ENCODE results near the gene CCDC71L.

CCDC71L gene

GRCh38 chr7:106659166-106659962 is 1.6 kb downstream of the CCDC71L start:
- no peak for DNase-seq (ENCODE audit: low read depth in 2 of 2, low spot score in 1 of 2)

DNA sequence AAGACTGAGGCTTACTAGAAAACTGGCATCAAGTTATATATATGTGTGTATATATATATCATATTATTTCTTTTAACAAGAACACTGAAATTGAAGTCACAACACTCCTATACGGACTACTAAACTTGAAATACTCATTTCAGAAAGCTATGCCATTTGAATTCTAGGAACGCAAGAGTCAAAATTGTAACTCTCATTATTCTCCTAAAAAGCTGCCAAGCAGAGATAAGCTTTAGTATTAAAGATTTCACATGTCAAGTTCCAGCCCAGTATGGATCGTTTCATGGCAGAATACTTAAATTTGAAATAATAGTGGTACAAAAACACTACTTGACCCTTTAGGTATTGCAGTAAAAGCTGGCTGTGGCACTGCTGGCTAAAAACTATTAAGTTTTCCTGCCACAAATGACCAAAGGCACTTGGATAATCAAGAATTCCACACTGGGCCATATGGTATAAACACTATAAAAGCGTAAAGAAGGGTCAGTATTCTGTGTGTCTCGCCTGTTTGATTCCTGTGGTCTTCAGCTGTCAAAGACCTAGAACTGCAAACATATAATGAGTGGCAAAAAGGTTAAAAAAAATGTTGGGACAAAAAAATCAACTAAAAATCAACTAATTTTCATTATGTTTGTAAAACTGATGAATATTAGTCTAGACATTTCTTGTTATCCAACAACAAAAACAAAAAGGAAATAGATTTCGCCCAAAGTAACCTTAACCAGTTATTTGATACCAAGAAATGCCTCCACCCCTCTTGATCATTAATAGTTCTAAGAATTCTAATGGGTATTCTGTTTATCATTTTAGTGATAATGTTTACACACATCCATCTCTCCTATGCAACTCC is 2.4 kb downstream of the CCDC71L start:
- DNase-seq (ENCODE audit: low read depth in 2 of 2, low spot score in 1 of 2) = no peak

DNA sequence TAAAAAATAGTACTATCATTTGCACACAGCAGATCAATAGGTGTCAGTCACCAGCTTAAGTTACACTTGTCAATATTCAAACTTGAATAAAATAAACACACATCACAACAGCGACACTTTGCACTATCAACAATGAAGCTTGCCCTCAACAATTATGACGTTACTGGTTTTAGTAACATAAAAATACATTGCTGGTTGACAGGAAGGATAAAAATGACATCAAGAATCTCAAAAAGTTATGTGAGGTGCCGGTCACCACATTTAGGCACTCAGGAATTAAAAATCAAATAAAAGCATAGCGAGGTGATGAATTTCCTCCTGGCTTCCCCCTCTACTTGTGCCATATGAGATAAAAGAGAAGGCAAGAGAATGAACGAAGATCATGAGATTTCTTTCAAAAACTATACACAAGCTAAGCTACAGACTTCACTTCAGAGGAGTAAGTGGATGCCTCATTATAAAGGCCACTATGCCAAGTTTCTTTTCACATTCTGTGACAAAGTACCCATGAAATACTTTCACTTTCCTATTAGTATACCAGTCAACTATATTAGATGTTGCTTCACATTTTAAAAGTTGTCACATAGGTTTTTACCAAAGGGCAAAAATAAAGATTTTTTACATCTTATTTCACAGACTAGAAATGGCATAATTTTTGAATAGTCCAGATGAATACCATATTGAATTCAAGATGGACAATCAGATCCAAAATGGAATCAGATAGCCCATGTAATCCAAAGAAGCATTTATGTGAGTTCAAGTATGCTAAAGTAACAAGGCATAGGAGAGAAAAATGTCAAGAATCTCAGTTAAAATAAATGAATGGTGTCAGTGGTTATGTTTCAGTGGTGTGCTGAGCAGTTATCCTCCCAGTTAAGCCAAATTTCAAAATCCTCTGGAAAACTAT is 3.6 kb downstream of the CCDC71L start:
- no peak for DNase-seq (ENCODE audit: low read depth in 2 of 2, low spot score in 1 of 2)

GRCh38 chr7:106655703-106656498 is 5.1 kb downstream of the CCDC71L start:
- DNase-seq (ENCODE audit: low read depth in 2 of 2, low spot score in 1 of 2) = no peak

DNA sequence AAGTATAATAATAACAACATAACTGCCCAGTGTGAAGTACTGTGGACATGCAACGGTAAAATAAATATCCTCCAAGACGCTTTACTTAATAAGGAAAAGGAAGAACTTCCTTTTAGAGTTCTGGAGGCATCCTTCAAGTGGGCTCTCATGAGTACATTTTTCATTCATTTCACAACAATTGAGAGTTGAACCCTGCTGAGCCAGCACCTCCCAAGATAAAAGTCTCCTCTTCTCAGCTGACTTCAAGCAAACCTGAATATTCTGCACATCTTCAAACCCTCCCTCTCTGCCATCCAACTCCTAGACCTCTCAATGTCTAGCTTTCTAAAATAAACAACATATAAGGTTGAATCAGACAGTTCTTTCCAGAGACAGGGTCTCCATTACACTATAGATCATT is 7.5 kb downstream of the CCDC71L start:
- no peak for DNase-seq (ENCODE audit: low read depth in 2 of 2, low spot score in 1 of 2)

DNA sequence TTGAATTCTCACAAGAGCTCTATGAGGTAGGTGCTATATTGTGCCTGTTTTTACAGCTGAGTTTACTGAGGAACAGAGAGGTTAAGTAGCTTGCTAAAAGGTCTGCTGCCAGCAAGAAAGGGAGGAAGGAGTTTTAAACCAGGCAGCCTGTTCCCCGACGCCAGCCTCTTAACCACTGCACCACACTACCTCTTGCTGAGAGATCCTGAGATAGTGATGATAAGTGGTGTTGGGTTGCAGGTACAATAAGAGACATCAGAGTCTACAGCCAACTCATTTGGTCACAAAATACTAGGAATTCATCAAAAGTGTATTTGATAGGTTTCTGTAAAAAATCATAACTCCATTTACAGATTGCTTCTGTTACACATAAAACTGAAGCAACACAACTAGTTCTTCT is 8.0 kb downstream of the CCDC71L start:
- no peak for DNase-seq (ENCODE audit: low read depth in 2 of 2, low spot score in 1 of 2)

- no peak for DNase-seq (ENCODE audit: low read depth in 2 of 2, low spot score in 1 of 2)
Measured at GRCh38 chr7:106652092-106652491, 8.9 kb downstream of the CCDC71L start.

- no peak for DNase-seq (ENCODE audit: low read depth in 2 of 2, low spot score in 1 of 2)
Measured at GRCh38 chr7:106646256-106646655, 14.7 kb downstream of the CCDC71L start.

DNA sequence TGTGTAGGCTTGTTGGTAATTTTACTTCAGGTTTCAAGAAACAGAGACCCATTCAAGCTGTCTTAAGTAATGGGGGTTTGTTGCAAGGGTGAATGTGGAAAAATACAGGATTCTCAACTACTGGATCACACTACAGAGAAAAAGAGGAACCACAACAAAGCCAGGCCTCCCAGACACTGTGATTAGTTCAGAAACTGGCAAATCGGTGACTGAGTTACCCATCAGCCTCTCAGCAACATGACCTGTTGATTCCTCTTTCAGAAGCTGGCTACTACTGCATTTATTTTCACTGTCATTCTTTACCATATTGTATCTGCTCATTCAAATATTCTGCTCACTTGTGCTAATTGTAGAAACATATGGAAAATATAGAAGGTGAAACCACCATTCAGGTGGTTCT is 16.0 kb downstream of the CCDC71L start:
- no peak for DNase-seq (ENCODE audit: low read depth in 2 of 2, low spot score in 1 of 2)

- DNase-seq (ENCODE audit: low read depth in 2 of 2, low spot score in 1 of 2) = no peak
Measured at GRCh38 chr7:106643216-106644000, 17.6 kb downstream of the CCDC71L start.

DNA sequence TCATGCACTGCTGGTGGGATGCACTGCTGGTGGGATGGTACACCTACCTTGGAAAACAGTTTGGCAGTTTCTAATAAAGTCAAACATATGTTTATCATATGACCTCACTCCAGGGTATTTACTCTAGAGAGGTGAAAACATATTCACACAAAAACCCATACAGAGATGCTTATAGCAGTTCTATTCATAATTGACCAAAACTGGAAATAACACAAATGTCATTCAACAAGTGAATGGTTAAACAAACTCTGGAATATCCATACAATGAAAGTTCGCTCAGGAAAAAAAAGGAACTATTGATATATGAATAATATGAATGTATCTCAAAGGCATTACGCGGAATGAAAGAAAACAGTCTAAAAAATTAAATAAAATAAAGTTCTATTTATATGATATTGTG is 19.5 kb downstream of the CCDC71L start:
- no peak for DNase-seq (ENCODE audit: low read depth in 2 of 2, low spot score in 1 of 2)

DNA sequence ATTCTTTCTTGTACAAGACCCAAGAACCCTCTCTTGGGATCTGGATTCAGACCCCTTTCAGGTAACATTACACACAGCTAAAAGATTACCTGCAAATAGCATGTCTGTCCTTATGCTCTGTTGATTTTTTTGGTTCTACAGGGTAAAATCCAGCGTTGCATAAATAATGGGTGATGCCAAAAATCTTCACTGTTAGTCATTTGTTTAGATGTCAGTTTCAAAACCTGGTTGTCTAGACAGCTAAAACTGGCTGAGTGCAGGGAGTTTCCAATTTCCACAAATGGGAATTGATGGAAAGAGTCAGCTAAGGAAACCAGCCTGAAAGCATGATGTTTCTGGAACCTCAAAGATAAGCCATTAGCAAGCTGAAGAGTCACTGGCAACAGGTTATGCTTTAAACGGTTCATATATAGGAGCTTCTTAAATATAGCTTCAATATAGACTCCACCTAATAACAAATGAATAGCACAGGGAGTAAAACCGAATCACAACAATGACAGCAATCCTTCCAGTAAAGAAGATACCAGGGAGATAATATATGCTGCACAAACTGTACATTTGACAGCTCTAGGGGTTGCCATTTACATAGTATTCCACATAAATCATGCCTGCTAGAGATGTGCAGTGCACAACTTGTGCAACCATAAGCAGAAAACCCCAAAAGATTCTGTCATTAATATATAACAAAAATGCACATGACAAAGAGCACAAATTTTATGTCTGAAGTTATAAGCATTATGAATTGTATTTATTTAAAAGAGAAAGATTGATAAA is 20.4 kb downstream of the CCDC71L start:
- no peak for DNase-seq (ENCODE audit: low read depth in 2 of 2, low spot score in 1 of 2)

- DNase-seq (ENCODE audit: low read depth in 2 of 2, low spot score in 1 of 2) = no peak
Measured at GRCh38 chr7:106639476-106640334, 21.3 kb downstream of the CCDC71L start.

- no peak for DNase-seq (ENCODE audit: low read depth in 2 of 2, low spot score in 1 of 2)
Measured at GRCh38 chr7:106635411-106635810, 25.5 kb downstream of the CCDC71L start.

DNA sequence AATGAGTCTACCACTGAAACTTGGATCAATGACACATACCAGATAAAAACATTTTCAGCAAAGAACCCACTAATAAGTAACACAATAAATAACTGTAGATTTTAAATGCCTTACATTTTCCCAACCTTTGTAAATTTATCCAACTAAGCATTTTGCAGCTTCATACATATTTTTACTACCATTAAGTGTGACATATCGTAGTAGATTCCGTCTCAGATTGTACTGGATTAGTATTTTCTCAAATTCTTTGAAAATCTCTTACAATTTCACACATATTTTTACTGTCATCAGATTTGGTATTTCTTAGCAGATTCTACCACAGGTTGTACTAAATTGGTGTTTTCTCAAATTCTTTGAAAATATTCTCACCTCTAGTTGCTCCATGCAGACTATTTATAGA is 26.0 kb downstream of the CCDC71L start:
- no peak for DNase-seq (ENCODE audit: low read depth in 2 of 2, low spot score in 1 of 2)

- DNase-seq (ENCODE audit: low read depth in 2 of 2, low spot score in 1 of 2) = no peak
Measured at GRCh38 chr7:106630648-106631047, 30.3 kb downstream of the CCDC71L start.

DNA sequence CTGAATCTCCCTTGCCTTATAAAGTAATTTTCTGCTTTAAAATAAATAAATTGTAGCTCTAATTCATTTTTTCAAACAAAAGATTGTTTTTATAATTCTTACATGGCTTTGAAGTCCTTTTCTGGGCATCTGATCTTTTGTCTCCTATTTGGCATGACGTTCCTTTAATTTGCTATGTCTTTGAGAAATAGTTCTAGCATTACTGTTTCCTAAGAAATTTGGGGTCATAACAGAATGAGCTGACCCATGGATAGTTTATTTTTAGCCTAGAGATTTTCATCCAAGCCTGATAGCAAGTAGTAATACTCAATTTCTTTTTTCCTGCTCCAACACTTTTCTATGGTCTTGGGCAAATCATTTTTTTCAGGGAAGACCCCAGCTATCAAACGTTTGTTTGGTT is 31.4 kb downstream of the CCDC71L start:
- DNase-seq (ENCODE audit: low read depth in 2 of 2, low spot score in 1 of 2) = no peak

Measured in stimulated activated CD8-positive, alpha-beta memory T cell treated with anti-CD3 and anti-CD28 coated beads, Interleukin-4, amount 100 ng/mL, for 1 hour (primary cell).